BLaER1 (cell line): ENCODE measurements around the gene SPOCD1.

Experiments
- H3K27ac ChIP-seq: shearing (Covaris generic); formaldehyde crosslinking; 2 replicates; pipeline ENCODE4 v1.8.1; 2022
- H3K27me3 ChIP-seq: shearing (Covaris generic); formaldehyde crosslinking; 2 replicates; pipeline ENCODE4 v1.8.1; 2022
- H3K36me3 ChIP-seq: shearing (Covaris generic); formaldehyde crosslinking; 2 replicates; pipeline ENCODE4 v1.8.1; 2022
- H3K4me1 ChIP-seq: shearing (Covaris generic); formaldehyde crosslinking; 2 replicates; pipeline ENCODE4 v1.8.1; 2022
- H3K4me2 ChIP-seq: shearing (Covaris generic); formaldehyde crosslinking; 2 replicates; pipeline ENCODE4 v1.8.1; 2022
- H3K4me3 ChIP-seq: shearing (Covaris generic); formaldehyde crosslinking; 2 replicates; pipeline ENCODE4 v1.8.1; 2022
- H3K9ac ChIP-seq: shearing (Covaris generic); formaldehyde crosslinking; 2 replicates; pipeline ENCODE4 v1.8.1; 2022
- H3K9me3 ChIP-seq: shearing (Covaris generic); formaldehyde crosslinking; 2 replicates; pipeline ENCODE4 v1.8.1; 2022
- H4K20me1 ChIP-seq: shearing (Covaris generic); formaldehyde crosslinking; 2 replicates; pipeline ENCODE4 v1.8.1; 2022
- Cebpa-rat ChIP-seq: shearing (Covaris generic); IDR thresholded peaks from 2 replicates; pipeline ENCODE4 v1.8.1; 2022

The SPOCD1 gene

DNA sequence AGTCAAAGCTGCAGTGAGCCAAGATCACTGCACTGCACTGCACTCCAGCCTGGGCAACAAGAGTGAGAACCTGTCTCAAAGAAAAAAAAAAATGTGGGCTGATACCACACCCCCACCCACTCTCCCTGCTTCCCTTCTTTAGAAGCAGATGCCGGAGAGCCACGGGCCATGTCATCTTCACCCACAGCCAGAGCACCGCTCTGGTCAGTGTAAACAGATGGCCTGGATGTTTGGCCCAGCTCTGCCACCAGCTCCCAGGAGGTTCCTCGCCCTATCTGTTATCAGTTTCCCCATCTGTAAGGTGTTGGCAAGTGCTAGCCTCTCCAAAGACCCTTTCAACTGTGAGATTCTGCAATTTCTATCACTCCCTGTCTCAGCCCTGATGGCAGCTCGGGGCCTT lies 39.8 kb downstream of the SPOCD1 start:
- Histone ChIP-seq H3K9me3 (no peaks in the 10 kb centered on the region), H3K27me3 (peaks cover 64% of the 10 kb centered on the region), H3K27ac (no peak overlapping the region), H3K4me1 (peaks cover 34% of the 10 kb centered on the region), H3K9ac (no peak overlapping the region), H3K36me3 (no peaks in the 10 kb centered on the region), H3K4me2 (no peak overlapping the region), H3K4me3 (no peak overlapping the region), H4K20me1 (peaks cover 29% of the 10 kb centered on the region)
- no peak for TF ChIP-seq Cebpa-rat

DNA sequence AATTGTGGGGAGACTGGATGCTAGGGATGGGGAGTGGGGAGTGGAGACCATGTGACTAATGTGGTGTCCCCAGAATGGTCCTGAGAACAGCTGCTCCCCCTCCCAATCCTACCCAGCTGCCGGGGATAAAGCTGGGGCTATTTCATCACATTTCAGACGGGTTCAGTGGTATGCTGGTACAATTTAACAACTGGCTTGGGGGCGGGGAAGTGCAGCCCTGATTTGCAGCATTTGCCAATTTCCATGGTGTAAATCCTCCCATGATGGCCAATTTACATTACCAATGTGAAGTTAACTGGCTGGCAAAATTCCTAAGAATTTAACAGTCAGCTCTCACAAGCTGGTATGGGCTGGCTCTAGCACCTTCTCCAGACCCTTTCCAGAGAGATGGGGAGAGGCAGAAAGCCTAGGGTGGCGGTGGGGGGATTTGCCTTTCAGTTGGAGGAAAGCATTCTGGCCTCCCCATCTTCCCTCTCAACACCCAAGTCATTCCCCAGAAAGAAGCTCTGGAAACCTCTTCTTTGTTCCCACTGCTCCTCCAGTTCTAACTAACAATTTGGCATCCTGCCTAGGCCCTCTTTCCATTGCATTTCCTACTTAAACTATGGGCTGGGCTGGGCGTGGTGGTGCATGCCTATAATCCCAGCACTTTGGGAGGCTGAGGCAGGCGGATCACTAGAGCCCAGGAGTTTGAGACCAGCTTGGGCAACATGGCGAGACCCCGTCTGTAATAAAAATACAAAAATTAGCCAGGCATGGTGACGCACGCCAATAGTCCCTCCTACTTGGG lies 40.4 kb downstream of the SPOCD1 start:
- peaks cover 29% of the 10 kb centered on the region for H3K4me1 ChIP-seq
- H3K36me3 ChIP-seq = no peaks in the 10 kb centered on the region
- H3K4me3 ChIP-seq = no peak overlapping the region
- TF ChIP-seq Cebpa-rat = no peak
- H3K4me2 ChIP-seq = no peak overlapping the region
- H3K9ac ChIP-seq = no peak overlapping the region
- H4K20me1 ChIP-seq = peaks cover 29% of the 10 kb centered on the region
- H3K27ac ChIP-seq = no peak overlapping the region
- H3K27me3 ChIP-seq = peaks cover 71% of the 10 kb centered on the region
- no peaks in the 10 kb centered on the region for H3K9me3 ChIP-seq

DNA sequence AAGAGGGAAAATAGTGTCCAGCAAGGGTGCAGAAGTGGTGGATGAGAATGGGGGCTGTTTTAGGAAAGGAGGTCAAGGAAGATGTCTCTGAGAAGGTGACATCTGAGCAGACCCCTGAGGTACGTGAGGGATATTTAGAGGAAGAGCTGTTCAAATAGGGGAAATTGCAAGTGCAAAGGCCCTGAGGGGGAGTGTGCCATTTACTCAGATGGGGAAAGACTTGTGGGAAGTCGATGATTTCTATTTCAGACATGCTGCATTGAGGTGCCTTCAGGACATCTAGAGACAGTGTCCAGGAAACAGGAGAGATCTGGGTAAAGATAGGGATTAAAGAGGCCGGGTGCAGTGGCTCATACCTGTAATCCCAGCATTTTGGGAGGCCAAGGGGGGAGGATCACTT lies 41.3 kb downstream of the SPOCD1 start:
- Histone ChIP-seq H3K4me3 (no peak overlapping the region), H3K27me3 (peaks cover 80% of the 10 kb centered on the region), H3K36me3 (no peaks in the 10 kb centered on the region), H3K4me1 (peaks cover 20% of the 10 kb centered on the region), H3K9ac (no peak overlapping the region), H4K20me1 (peaks cover 29% of the 10 kb centered on the region), H3K4me2 (no peak overlapping the region), H3K27ac (no peak overlapping the region), H3K9me3 (no peaks in the 10 kb centered on the region)
- TF ChIP-seq Cebpa-rat = no peak

DNA sequence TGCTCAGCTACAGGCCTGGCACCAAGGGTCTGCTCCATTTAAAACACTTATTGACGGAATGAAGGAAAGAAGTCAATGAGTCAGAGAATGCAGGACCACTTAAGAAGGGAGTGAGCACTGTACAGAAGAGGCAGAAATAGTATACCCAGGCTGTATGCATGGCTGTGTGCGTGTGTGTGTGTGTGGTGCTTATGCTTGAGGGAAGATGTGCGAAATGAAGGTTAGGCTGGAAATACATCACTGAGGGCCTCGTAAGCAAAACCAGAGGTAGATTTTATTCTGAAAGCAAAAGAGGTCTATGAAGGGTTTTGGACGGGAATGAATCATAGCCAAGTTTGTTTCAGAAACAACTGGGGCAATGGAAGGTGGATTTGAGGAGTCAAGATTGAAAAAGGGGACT lies 42.0 kb downstream of the SPOCD1 start:
- Histone ChIP-seq H3K27me3 (peaks cover 84% of the 10 kb centered on the region), H3K27ac (no peak overlapping the region), H3K4me3 (no peak overlapping the region), H3K9ac (no peak overlapping the region), H3K4me1 (peaks cover 20% of the 10 kb centered on the region), H3K4me2 (no peak overlapping the region), H3K9me3 (no peaks in the 10 kb centered on the region), H3K36me3 (no peaks in the 10 kb centered on the region), H4K20me1 (peaks cover 29% of the 10 kb centered on the region)
- no peak for TF ChIP-seq Cebpa-rat

DNA sequence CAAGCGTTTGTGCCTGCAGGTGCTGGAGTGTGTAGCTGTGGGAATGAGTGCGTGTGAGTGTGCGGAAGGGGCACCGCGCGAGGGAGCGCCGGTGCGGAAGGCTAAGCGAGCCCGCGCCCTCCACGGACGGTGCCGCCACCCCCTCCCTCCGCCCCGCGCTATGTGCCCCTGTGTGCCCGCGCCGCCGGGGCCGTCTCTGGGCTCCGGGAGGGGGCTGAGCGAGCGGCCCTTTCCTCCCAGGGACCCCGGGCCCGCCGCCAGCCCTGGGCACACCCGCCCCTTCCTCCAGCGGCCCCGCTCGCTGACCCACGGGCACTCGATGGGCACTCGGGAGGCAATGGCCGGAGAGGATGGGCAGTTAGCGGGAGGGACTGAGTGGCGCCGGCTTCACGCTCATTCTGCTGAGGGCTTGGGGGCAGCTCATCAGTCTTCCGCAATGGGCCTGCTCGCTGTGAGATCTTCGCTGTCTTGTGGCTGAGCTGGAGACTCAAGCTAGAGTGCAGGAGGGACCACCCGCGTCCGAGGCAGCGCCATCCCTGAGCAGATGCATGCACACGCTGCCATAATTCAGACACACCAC lies 43.1 kb downstream of the SPOCD1 start:
- H3K4me3 ChIP-seq = peak overlapping the region; percentile 46; the same call in 1 of the 2 replicates
- no peak overlapping the region for H3K9ac ChIP-seq
- peak overlapping the region; percentile 62 for H3K4me2 ChIP-seq
- no peaks in the 10 kb centered on the region for H3K36me3 ChIP-seq
- TF ChIP-seq Cebpa-rat = no peak
- H3K9me3 ChIP-seq = no peaks in the 10 kb centered on the region
- H4K20me1 ChIP-seq = peaks cover 29% of the 10 kb centered on the region
- H3K27ac ChIP-seq = no peak overlapping the region
- H3K27me3 ChIP-seq = peaks cover 84% of the 10 kb centered on the region
- H3K4me1 ChIP-seq = peaks cover 20% of the 10 kb centered on the region

DNA sequence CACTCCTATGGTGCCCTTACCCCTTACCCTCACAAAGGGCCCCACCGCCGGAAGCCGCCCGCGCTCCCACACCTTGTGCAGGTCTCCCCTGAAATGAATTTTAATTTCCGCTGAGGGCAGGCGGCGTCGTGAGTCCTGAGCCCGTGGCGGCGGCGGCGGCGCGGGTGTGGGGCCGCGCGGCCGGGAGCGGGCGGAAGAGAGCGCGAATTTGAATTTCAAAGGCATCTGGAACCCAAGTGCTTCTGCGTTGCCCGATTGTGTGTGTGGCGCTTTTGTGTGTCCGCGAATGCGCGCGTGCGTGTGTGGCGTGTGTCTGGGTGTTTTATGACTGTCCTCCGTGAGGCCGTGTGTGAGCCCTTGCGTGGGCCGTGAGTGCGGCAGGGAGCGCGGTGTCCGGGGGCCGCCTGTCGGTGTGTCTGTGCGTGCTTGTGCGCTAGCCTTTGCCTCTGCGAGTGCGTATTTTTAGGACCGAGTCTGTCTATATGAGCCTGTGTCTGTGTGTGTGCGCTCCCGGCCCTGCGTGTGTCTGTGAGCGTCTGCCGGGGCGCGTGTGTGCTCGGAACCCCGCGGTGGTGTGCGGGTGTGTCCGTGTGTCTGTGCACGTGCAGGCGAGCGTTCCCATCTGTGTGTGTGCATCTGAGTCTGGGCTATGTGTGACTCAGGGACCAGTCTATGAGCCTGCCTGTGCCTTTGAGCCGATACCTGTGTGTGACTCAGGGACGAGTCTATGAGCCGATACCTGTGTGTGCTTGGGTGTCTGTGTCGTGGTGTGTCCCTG lies 43.7 kb downstream of the SPOCD1 start:
- Histone ChIP-seq H3K27me3 (peaks cover 86% of the 10 kb centered on the region), H3K9me3 (no peaks in the 10 kb centered on the region), H3K4me2 (peak overlapping the region; percentile 62), H3K4me1 (peaks cover 25% of the 10 kb centered on the region), H3K36me3 (no peaks in the 10 kb centered on the region), H3K27ac (no peak overlapping the region), H3K9ac (no peak overlapping the region; the same call in 1 of the 2 replicates), H3K4me3 (peak overlapping the region; percentile 46; the same call in 1 of the 2 replicates), H4K20me1 (peaks cover 29% of the 10 kb centered on the region)
- TF ChIP-seq Cebpa-rat = no peak

DNA sequence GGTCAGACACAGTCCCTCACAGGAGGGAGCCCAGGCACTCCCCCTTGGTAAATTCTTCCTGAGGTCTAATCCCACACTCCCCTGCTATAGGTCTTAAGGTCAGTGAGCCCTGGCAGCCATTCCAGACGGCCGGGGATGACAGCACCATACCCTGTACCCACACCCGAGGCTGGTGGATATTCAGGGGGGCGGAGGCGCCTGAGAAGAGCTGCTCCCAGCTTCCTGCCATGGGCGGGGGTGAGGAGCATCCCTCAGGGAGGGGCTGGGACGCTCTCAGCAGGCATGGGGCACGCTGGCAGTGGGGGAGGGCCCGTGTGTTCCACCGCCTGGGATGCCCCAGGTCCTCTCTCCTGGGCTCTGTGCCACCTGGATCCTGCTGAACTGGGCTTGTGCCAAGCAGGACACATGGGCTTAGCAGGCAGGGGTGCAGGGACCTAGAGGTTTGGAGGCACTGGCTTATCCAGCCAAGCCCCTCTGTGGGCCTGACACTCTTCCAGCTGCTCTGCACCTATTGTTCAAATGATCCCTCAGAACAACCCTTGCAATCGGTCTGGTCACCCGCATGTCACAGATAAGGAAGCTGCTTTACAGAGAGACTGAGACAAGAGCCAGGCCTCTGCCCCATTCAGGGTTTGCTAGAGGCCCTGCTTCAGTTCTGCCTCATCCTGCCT lies 46.0 kb downstream of the SPOCD1 start:
- Histone ChIP-seq H3K27ac (no peak overlapping the region), H3K9me3 (no peaks in the 10 kb centered on the region), H3K4me3 (no peak overlapping the region), H3K4me1 (peaks cover 44% of the 10 kb centered on the region), H3K27me3 (peaks cover 64% of the 10 kb centered on the region), H3K9ac (no peak overlapping the region), H4K20me1 (peaks cover 33% of the 10 kb centered on the region), H3K36me3 (no peaks in the 10 kb centered on the region), H3K4me2 (peak overlapping the region; percentile 17; the same call in 1 of the 2 replicates)
- no peak for TF ChIP-seq Cebpa-rat

DNA sequence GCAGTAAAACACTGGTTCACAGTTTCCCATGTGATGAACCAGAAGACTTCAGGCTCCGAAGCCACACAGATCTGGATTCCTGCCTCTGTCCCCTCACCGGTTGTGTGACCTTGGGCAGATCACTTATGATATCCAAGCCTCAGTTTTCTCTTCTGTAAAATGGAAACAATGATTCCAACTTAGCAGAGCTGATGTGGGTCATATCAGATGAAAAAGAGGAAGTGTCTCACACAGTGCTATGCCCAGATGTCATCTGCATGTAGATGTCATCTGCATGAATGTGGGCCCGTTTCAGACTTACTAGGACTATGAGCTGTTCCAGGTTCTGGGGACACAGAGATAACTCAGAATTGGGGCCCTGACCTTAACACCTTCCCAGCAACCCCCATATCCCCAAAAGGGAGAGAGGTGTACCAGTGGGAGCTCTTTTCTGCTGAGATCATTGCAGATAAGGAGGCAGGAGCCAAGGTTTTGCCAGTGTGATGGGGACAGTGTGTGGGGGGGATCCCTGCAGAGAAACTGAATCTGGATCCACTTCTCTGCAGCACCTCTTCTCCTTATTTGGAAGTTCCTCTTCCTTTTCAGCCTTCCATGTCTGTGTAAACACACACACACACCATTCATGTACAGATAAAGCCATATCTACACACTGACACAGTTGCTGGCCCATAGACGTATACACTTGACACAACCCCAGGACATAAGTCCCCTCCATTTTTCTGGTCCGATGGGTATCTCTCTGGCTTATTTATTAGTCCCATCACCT lies 46.7 kb downstream of the SPOCD1 start:
- Histone ChIP-seq H3K27ac (no peak overlapping the region), H3K4me1 (peaks cover 50% of the 10 kb centered on the region), H3K4me2 (peak overlapping the region; percentile 17; the same call in 1 of the 2 replicates), H3K9ac (no peak overlapping the region), H4K20me1 (peaks cover 37% of the 10 kb centered on the region), H3K27me3 (peaks cover 56% of the 10 kb centered on the region), H3K36me3 (no peaks in the 10 kb centered on the region), H3K4me3 (no peak overlapping the region), H3K9me3 (no peaks in the 10 kb centered on the region)
- TF ChIP-seq Cebpa-rat = no peak

DNA sequence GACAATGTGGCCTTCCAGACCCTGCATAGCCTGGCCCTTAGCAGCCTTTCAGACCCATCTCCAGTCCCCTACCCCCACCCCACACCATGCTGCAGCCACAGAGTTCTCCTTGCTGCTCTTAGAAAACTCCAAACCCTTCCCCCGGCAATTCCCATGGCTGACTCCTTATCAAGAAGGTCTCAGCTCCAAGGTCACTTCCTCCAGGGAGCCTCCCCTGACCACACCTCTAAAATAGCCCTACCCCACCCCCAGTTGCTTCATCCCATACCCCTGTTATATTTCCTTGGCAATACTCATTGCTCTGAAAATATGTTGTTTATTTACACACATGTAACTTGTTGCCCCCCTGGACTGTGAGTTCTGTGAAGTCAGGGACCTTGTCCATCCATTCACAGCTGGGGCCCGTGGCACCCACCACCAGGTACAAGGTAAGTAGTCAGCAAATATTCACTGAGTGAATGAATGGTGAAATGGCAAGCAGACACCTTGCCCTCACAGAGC lies 47.4 kb downstream of the SPOCD1 start:
- H3K9ac ChIP-seq = no peak overlapping the region
- H4K20me1 ChIP-seq = peaks cover 31% of the 10 kb centered on the region
- no peaks in the 10 kb centered on the region for H3K9me3 ChIP-seq
- H3K4me1 ChIP-seq = peaks cover 50% of the 10 kb centered on the region
- H3K4me2 ChIP-seq = no peak overlapping the region
- H3K4me3 ChIP-seq = no peak overlapping the region
- no peaks in the 10 kb centered on the region for H3K36me3 ChIP-seq
- no peak overlapping the region for H3K27ac ChIP-seq
- H3K27me3 ChIP-seq = peaks cover 53% of the 10 kb centered on the region
- no peak for TF ChIP-seq Cebpa-rat
